Skeletal muscle tissue (tissue), 4 donors: ENCODE results near the gene TAOK3. TPM values are rescaled to one million over a fixed set of nuclear protein-coding genes. Genes with fewer than 3 reads are reported as not detected.
"Not testable (repeated sequence)": the region's sequence is repeated elsewhere in the genome, so short reads cannot be mapped to it uniquely, and the experiment has no call there.

Experiments used
- H3K27ac ChIP-seq: one replicate; pipeline ENCODE4 v1.7.0; 2013; ENCODE audit warnings: mild to moderate bottlenecking, low read depth, low read length, inconsistent platforms
- H3K27me3 ChIP-seq, 3 donors: one replicate each; pipeline ENCODE4 v1.7.0; 2013; ENCODE audit warnings: low read length in 3 of 3; ENCODE audit not compliant: control insufficient read depth in 3 of 3, insufficient read depth in 3 of 3
- H3K36me3 ChIP-seq, 3 donors: one replicate each; pipeline ENCODE4 v1.7.0; 2013; ENCODE audit warnings: low read length in 3 of 3; ENCODE audit not compliant: control insufficient read depth in 3 of 3, insufficient read depth in 3 of 3
- H3K4me1 ChIP-seq, 3 donors: one replicate each; pipeline ENCODE4 v1.7.0; 2013; ENCODE audit warnings: low read length in 3 of 3, mild to moderate bottlenecking in 3 of 3; ENCODE audit not compliant: control insufficient read depth in 3 of 3, insufficient read depth in 3 of 3
- H3K4me3 ChIP-seq, 3 donors: one replicate each; pipeline ENCODE4 v1.7.0; 2013; ENCODE audit warnings: low read length in 3 of 3
- H3K9ac ChIP-seq, 3 donors: one replicate each; pipeline ENCODE4 v1.7.0; 2013; ENCODE audit warnings: low read length in 3 of 3, mild to moderate bottlenecking in 3 of 3, moderate library complexity in 2 of 3, low read depth in 1 of 3
- H3K9me3 ChIP-seq, 3 donors: one replicate each; pipeline ENCODE4 v1.7.0; 2013; ENCODE audit warnings: low read length in 3 of 3; ENCODE audit not compliant: control insufficient read depth in 3 of 3
- total RNA-seq: library from RNA; depleted of rRNA; stranded (reverse); fragments of >200 nt; gene quantifications from one replicate; pipeline ENCODE4 v1.2.3, GENCODE V29; 2014
- donor health status: Osteomylitis.

The TAOK3 gene
- total RNA-seq, 1 donor from 2014 or later = 9.4 TPM

DNA sequence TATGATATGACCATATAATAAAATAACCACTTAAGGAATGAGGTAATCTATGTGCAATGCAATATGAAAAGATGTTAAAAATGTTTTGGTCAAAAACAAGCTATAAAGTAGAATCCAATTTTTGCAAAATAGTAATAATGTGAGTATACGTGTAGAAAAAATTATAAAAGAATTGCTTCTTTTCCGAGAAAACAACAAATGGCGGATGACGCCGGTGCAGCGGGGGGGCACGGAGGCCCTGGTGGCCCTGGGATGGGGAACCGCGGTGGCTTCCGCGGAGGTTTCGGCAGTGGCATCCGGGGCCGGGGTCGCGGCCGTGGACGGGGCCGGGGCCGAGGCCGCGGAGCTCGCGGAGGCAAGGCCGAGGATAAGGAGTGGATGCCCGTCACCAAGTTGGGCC is 126.8 kb downstream of the TAOK3 start:
- not testable (repeated sequence) for H3K4me3 ChIP-seq, H3K36me3 ChIP-seq, H3K9me3 ChIP-seq, H3K9ac ChIP-seq, H3K27me3 ChIP-seq, H3K27ac ChIP-seq, H3K4me1 ChIP-seq

DNA sequence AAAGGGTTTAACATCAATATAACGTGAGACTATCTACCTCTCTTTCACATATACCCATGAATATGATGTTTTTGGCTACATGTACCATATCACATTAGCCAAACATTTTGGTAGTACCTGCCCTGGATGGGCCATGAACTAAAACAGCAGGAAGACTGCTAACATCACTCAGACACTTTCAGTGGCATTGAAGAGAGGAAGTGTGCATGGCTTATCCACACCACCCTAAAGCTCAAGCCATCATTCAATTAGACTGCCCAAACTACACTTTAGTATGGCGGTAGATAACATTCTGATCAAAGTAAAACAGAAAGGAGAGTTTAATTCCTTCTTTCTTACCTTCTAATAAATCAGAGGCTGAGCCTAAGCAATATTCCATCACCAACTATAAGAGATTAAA is 133.8 kb downstream of the TAOK3 start:
- Histone ChIP-seq H3K9me3 (no peaks in the 10 kb centered on the region), H3K27ac (no peak overlapping the region), H3K4me1 (no peaks in the 10 kb centered on the region), H3K27me3 (no peaks in the 10 kb centered on the region), H3K9ac (no peak overlapping the region), H3K36me3 (peaks cover under 1 to 11% (median 2%) of the 10 kb centered on the region in 3 donors), H3K4me3 (no peak overlapping the region)

- H3K9ac ChIP-seq = no peak overlapping the region
- H3K4me3 ChIP-seq = no peak overlapping the region
- no peaks in the 10 kb centered on the region for H3K4me1 ChIP-seq
- no peaks in the 10 kb centered on the region for H3K27me3 ChIP-seq
- no peak overlapping the region for H3K27ac ChIP-seq
- H3K36me3 ChIP-seq = peaks cover 0 to 11% (median 0%) of the 10 kb centered on the region in 3 donors
- no peaks in the 10 kb centered on the region for H3K9me3 ChIP-seq
These were observed 134.8 kb downstream of the TAOK3 start for GRCh38 chr12:118237908-118238307.

- no peaks in the 10 kb centered on the region for H3K4me1 ChIP-seq
- H3K36me3 ChIP-seq = peaks cover 0 to 11% (median 0%) of the 10 kb centered on the region in 3 donors
- H3K9ac ChIP-seq = no peak overlapping the region
- no peaks in the 10 kb centered on the region for H3K27me3 ChIP-seq
- H3K9me3 ChIP-seq = no peaks in the 10 kb centered on the region
- no peak overlapping the region for H3K4me3 ChIP-seq
- H3K27ac ChIP-seq = no peak overlapping the region
These were observed 135.5 kb downstream of the TAOK3 start for GRCh38 chr12:118237052-118237665.

GRCh38 chr12:118220702-118221101 is 152.0 kb downstream of the TAOK3 start:
- H3K27me3 ChIP-seq = no peaks in the 10 kb centered on the region

GRCh38 chr12:118219772-118220171 is 152.9 kb downstream of the TAOK3 start:
- no peak overlapping the region for H3K4me3 ChIP-seq
- H3K9ac ChIP-seq = no peak overlapping the region
- no peak overlapping the region for H3K27ac ChIP-seq
- no peaks in the 10 kb centered on the region for H3K27me3 ChIP-seq
- H3K4me1 ChIP-seq = no peaks in the 10 kb centered on the region
- H3K9me3 ChIP-seq = no peaks in the 10 kb centered on the region
- H3K36me3 ChIP-seq = no peaks in the 10 kb centered on the region

More at GRCh38 chr12:118220702-118221101, 152.0 kb downstream of the TAOK3 start:
- no peak overlapping the region for H3K27ac ChIP-seq
- H3K4me3 ChIP-seq = no peak overlapping the region
- H3K9ac ChIP-seq = no peak overlapping the region
- H3K36me3 ChIP-seq = no peaks in the 10 kb centered on the region
- H3K9me3 ChIP-seq = no peaks in the 10 kb centered on the region
- H3K4me1 ChIP-seq = no peaks in the 10 kb centered on the region

GRCh38 chr12:118219106-118219505 is 153.6 kb downstream of the TAOK3 start:
- Histone ChIP-seq H3K27ac (no peak overlapping the region), H3K4me3 (no peak overlapping the region), H3K4me1 (no peaks in the 10 kb centered on the region), H3K27me3 (no peaks in the 10 kb centered on the region), H3K9ac (no peak overlapping the region), H3K36me3 (no peaks in the 10 kb centered on the region), H3K9me3 (no peaks in the 10 kb centered on the region)

- Histone ChIP-seq H3K4me1 (no peaks in the 10 kb centered on the region), H3K4me3 (no peak overlapping the region), H3K9ac (no peak overlapping the region), H3K9me3 (no peaks in the 10 kb centered on the region), H3K36me3 (peaks cover 0 to 8% (median 6%) of the 10 kb centered on the region in 3 donors), H3K27ac (no peak overlapping the region), H3K27me3 (no peaks in the 10 kb centered on the region)
These were observed 159.3 kb downstream of the TAOK3 start for GRCh38 chr12:118213452-118213851.

DNA sequence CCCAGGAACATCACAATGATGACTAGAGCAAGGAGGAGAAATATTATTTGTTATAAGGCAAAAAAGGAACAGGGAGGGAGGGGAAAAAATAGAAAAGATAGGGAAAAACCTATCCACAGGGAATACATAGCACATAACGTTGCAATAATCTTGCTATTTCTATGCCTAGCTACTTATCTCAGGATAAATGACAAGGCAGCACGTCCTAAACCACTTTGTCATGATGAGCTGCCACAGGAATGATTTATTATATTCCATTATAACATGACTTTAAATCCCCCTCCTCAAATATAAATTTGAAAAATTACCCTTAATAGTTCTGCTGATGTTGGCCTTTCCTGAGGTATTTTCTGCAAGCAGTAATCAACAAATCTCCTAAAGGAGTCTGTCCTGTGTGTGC is 160.1 kb downstream of the TAOK3 start:
- H3K27me3 ChIP-seq = no peaks in the 10 kb centered on the region
- H3K4me1 ChIP-seq = no peaks in the 10 kb centered on the region
- H3K27ac ChIP-seq = no peak overlapping the region
- H3K9me3 ChIP-seq = no peaks in the 10 kb centered on the region
- peaks cover 0 to 8% (median 6%) of the 10 kb centered on the region in 3 donors for H3K36me3 ChIP-seq
- H3K4me3 ChIP-seq = no peak overlapping the region
- no peak overlapping the region for H3K9ac ChIP-seq

- Histone ChIP-seq H3K27me3 (no peaks in the 10 kb centered on the region), H3K9ac (no peak overlapping the region), H3K9me3 (no peaks in the 10 kb centered on the region), H3K4me1 (no peaks in the 10 kb centered on the region), H3K27ac (no peak overlapping the region), H3K36me3 (peaks cover 0 to 3% (median 2%) of the 10 kb centered on the region in 3 donors), H3K4me3 (no peak overlapping the region)
These were observed 166.6 kb downstream of the TAOK3 start for GRCh38 chr12:118206107-118206412.
